Measurements from ENCODE around the gene PODXL. TPM values are rescaled to one million over a fixed set of nuclear protein-coding genes. Genes with fewer than 3 reads are reported as not detected.

PODXL gene
- total and polyA plus RNA-seq, 2 experiments from 2014 or later, result 220 to 727 TPM

DNA sequence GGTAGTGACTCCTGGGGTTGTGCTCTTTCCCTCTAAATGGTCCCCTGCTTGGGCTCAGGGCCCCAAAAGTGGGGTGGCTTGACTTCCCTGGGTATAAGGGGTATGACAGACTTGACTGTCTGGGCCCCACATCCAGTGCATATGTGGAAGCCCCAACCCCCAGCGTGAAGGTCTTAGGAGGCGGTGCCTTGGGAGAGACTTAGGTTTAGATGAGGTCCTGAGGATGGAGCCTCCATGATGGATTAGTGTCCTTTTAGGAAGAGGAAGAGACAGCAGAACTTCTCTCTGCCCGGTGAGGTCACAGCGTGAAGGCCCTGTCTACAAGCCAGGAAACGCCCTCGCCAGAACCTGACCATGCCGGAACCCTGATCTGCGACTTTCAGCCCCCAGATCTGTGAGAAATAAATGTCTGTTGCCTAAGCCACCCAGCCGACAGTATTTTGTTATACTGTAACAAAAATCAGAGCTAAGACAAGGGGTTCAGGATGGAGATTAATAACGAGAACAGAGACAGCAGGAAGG, 23.8 kb downstream of the PODXL start (continued):
- no peak for TF ChIP-seq CTCF (conservative IDR thresholded peaks at IDR 0.05; ENCODE audit: low read depth in 2 of 2)
- TF ChIP-seq ZNF331 (CRISPR knock-in tag; IDR thresholded peaks at IDR 0.05; ENCODE audit: low read depth), result no peak
- TF ChIP-seq JUNB (IDR thresholded peaks at IDR 0.05; ENCODE audit: unreplicated experiment), result no peak
- TF ChIP-seq POLR2AphosphoS5 (IDR thresholded peaks at IDR 0.05; ENCODE audit: low read depth), result no peak
- TF ChIP-seq, protein P1, sequence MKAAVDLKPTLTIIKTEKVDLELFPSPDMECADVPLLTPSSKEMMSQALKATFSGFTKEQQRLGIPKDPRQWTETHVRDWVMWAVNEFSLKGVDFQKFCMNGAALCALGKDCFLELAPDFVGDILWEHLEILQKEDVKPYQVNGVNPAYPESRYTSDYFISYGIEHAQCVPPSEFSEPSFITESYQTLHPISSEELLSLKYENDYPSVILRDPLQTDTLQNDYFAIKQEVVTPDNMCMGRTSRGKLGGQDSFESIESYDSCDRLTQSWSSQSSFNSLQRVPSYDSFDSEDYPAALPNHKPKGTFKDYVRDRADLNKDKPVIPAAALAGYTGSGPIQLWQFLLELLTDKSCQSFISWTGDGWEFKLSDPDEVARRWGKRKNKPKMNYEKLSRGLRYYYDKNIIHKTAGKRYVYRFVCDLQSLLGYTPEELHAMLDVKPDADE (IDR thresholded peaks at IDR 0.05), result no peak
- no peak for TF ChIP-seq NANOG (IDR thresholded peaks at IDR 0.05; ENCODE audit: borderline replicate concordance)
- TF ChIP-seq, protein P2, sequence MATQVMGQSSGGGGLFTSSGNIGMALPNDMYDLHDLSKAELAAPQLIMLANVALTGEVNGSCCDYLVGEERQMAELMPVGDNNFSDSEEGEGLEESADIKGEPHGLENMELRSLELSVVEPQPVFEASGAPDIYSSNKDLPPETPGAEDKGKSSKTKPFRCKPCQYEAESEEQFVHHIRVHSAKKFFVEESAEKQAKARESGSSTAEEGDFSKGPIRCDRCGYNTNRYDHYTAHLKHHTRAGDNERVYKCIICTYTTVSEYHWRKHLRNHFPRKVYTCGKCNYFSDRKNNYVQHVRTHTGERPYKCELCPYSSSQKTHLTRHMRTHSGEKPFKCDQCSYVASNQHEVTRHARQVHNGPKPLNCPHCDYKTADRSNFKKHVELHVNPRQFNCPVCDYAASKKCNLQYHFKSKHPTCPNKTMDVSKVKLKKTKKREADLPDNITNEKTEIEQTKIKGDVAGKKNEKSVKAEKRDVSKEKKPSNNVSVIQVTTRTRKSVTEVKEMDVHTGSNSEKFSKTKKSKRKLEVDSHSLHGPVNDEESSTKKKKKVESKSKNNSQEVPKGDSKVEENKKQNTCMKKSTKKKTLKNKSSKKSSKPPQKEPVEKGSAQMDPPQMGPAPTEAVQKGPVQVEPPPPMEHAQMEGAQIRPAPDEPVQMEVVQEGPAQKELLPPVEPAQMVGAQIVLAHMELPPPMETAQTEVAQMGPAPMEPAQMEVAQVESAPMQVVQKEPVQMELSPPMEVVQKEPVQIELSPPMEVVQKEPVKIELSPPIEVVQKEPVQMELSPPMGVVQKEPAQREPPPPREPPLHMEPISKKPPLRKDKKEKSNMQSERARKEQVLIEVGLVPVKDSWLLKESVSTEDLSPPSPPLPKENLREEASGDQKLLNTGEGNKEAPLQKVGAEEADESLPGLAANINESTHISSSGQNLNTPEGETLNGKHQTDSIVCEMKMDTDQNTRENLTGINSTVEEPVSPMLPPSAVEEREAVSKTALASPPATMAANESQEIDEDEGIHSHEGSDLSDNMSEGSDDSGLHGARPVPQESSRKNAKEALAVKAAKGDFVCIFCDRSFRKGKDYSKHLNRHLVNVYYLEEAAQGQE (IDR thresholded peaks at IDR 0.05; ENCODE audit: unreplicated experiment), result no peak
- TF ChIP-seq ZNF114 (CRISPR knock-in tag; IDR thresholded peaks at IDR 0.05), result no peak
- TF ChIP-seq STAT1 (IDR thresholded peaks at IDR 0.05; ENCODE audit: unreplicated experiment), result no peak
- no peak for TF ChIP-seq EZH2phosphoT487 (IDR thresholded peaks at IDR 0.05; ENCODE audit: unreplicated experiment)

DNA sequence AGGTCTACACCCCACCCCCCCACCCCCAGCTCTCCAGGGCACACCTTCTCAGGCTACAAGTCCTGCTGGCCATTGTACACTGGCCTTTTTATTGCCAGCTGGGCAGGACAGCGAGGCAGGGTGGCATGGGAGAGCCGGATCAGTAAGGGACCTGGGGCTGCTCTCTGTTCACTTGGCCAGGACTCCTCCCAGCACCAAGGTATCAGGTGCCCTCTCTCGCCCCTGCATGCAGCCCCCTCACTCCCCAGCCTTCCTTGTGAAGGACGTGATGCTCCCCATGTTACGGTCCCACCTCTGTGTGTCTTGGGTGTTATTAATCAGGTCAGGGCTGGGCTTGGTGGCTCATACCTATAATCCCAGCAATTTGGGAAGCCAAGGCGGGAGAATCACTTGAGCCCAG, 26.3 kb downstream of the PODXL start:
- peaks cover 4% of the 10 kb centered on the region for H3K36me3 ChIP-seq (ENCODE audit: insufficient read depth)
- DNase-seq (ENCODE audit: low spot score), result no peak
- H4K20me1 ChIP-seq (replicated peaks; ENCODE audit: insufficient read depth), result peaks cover 95% of the 10 kb centered on the region
- peaks cover 99% of the 10 kb centered on the region for H3K79me2 ChIP-seq (replicated peaks; ENCODE audit: insufficient read depth)
- no peaks in the 10 kb centered on the region for H3K27me3 ChIP-seq (ENCODE audit: insufficient read depth)
- H3K36me3 Mint-ChIP-seq (ENCODE audit: low read depth), result peaks cover 65% of the 10 kb centered on the region
- no peak overlapping the region for H3K4me3 ChIP-seq
- H3K9me3 Mint-ChIP-seq, result no peaks in the 10 kb centered on the region
- peaks cover 76% of the 10 kb centered on the region for H3K4me1 Mint-ChIP-seq
- H3K27ac Mint-ChIP-seq, result no peak overlapping the region
- no peak overlapping the region for H3K4me2 ChIP-seq
- no peak for ATAC-seq
- no peak overlapping the region; the same call in 2 of the 3 replicates for H3K4me3 Mint-ChIP-seq
- no peak overlapping the region for H2AFZ ChIP-seq
- peaks cover 48% of the 10 kb centered on the region for H3F3A ChIP-seq (replicated peaks; ENCODE audit: low read depth)
- H3K27ac ChIP-seq (ENCODE audit: low read depth), result peak overlapping the region; percentile 72
- H3K4me1 ChIP-seq (ENCODE audit: insufficient read depth), result peaks cover 84% of the 10 kb centered on the region
- no peaks in the 10 kb centered on the region for H3K9me2 ChIP-seq (ENCODE audit: insufficient read depth)
- H3K27me3 Mint-ChIP-seq (ENCODE audit: insufficient read depth, low read depth, poor library complexity), result peaks cover 20% of the 10 kb centered on the region
- TF ChIP-seq, protein P1 (IDR thresholded peaks at IDR 0.05), result no peak
- TF ChIP-seq CTCF (conservative IDR thresholded peaks at IDR 0.05; ENCODE audit: low read depth in 2 of 2) (no peak), ZNF114 (CRISPR knock-in tag; IDR thresholded peaks at IDR 0.05) (no peak), NANOG (IDR thresholded peaks at IDR 0.05; ENCODE audit: borderline replicate concordance) (no peak), EZH2 (IDR thresholded peaks at IDR 0.05; ENCODE audit: low read depth, unreplicated experiment) (no peak), STAT1 (IDR thresholded peaks at IDR 0.05; ENCODE audit: unreplicated experiment) (no peak)
